ENCODE data around the gene SOD2.
"Not testable (repeated sequence)": the region's sequence is repeated elsewhere in the genome, so short reads cannot be mapped to it uniquely, and the experiment has no call there.

The SOD2 gene

DNA sequence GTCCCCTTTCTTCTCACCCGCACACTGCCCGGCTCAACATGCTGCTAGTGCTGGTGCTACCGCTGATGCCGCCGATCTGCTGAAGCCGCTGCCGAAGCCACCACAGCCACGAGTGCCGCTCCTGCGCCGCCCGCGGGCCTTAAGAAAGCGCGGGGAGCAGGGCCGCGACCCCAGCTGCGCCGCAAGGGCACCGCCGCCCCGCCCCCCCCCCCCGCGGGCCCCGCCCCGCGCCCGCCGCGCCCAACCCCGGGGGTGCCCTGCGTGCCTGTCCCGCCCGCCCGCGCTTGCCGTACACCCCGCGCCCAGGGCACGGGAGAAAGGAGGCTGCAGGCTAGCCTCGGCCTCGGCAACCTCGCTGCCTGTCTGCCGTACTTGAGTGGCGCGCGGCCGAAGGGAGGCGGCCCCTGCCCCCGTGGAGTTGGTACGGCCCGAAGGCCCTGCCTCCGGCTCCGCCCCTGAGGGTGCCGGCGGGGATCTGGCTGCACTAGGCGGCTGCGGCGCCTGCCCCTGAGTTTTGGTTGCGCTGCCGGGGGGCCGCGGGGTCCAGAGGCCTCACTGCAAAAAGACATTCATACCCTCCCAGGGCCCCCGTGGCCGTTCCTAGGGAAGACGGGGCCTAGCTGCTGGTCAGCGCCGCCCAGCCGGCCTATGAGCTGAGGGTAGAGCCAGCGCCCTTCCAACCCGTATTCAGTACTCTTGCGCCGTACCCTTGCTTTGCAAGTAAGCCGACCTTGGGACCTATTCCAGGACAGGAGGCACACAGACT is at the start of gene SOD2:
Gene SOD2 (minus strand): TSS at position 114 of the 766 bp plus-strand sequence. CDS start 74 bp downstream, at position 40.
- DNase-seq = peak; percentile 88

DNA sequence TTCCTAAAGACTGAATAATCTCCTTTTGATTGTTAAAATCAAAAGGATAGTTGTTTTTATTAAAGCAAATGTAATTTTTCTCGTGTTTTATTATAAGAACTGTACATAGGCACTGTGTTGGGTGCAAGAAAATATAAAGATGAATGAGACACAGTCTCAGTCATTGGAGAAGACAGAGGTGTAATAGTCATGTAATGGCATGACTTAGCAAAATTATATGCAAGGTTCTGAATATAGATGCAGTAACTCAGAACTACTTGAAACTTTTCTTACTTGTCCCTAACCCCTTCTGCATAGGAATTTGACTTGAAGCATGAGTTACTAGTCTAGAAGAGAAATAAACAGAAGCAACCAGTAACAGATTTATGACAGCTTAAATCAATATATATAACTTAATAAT is 49.1 kb upstream of the SOD2 start:
- no peak for DNase-seq

DNA sequence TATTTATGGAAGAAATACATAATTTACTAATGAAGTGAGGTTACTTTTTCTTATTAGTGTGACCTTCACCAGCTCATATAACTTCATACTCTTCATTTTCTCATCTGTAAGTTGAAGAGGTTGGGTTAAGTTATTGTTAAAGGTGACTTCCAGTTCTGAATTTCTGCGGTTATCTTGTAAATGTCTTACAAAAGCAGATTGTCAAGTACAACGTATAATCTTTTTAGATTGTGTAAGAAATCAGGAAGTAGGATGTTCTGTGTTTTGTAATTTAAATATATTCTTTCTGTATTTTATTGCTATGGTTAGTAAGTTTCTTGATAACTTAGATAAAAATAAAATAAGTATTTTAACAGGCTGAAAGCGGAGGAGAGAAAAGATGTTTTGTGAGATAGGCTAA is 46.3 kb upstream of the SOD2 start:
- DNase-seq = no peak

DNA sequence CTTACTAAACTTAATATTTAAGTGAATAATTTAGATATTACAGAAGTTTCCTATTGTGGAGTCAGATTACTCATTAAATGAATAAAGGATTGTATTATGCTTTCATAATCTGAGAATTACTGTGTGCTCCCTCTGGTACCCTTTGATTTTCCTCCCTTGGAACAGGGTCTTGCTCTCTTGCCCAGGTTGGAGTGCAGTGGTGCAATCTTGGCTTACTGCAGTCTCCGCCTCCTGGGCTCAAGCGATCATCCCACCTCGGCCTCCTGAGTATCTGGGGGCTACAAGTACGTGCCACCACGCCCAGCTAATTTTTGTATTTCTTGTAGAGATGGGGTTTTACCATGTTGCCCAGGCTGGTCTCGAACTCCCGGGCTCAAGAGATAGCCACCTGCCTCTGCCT is 43.9 kb upstream of the SOD2 start:
- DNase-seq = no peak

DNA sequence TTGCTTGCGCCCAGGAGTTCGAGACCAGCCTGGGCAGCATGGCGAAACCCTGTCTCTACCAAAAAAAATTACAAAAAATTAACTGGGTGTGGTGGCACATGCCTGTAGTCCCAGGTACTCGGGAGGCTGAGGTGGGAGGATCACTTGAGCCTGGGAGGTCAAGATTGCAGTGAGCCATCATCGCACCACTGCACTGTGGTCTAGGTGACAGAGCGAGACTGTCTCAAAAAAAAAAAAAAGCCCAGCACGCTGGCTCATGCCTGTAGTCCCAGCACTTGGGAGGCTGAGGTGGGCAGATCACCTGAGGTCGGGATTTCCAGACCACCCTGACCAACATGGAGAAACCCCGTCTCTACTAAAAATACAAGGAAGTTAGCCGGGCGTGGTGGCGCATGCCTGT is 40.4 kb upstream of the SOD2 start:
- not testable (repeated sequence) for DNase-seq

DNA sequence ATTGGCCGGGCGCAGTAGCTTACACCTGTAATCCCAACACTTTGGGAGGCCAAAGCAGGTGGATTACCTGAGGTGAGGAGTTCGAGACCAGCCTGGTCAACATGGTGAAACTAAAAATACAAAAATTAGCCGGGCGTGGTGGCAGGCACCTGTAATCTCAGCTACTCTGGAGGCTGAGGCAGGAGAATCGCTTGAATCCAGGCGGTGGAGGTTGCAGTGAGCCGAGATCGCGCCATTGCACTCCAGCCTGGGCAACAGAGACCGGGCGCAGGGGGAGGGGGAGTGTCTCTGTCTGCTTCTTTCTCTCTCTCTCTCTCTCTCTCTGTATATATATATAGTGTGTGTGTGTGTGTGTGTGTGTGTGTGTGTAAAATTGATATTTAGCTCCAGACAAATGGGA is 39.5 kb upstream of the SOD2 start:
- not testable (repeated sequence) for DNase-seq

DNA sequence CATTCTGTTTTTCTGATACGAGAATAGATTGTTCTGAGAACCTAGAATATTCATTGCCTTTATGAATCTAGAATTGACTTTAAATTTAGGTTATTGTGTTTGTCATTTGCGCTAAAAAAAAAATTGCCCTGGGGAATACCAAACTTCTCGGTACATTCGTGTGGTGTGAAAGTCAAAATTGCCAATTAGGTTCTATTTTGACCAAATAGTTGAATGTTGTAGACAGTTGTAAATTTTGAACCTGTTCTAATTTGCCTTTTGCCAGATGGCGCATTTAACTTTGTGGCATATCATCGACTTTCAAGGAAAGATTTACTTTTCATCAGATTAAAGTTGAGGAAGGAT is 37.3 kb upstream of the SOD2 start:
- no peak for DNase-seq

DNA sequence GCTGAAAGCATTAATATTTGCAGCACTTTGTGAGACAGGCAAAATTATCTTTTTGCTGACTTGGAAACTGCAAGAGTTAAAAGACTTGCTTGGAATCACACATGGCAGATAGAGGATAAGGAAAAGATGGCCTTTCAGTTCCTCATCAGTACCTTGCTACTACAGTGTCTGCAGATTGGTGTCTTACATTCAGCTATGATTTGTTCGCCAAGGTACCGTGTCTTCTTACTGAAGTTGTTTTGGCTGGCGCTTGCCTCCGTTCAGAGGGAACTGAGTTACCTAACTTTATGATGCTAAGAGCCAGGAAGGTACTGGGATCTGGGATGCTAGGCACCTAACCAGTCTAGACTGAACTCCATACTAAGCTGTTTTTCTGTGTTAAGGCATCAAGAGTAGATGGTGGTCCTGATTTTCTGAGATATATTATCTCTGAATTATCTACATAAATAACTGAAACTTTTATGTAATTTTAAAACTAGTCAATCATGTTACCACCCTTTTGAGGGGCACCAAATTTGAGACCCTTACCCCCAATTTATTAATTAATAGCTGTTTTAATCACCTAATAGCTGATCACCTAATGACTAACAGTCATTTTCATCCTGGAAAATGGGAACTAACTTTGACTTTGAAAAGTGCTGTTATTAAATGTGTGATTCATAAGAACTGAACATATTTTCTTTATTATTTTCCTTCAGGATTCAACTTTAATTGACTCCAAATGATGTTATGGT is 36.7 kb upstream of the SOD2 start:
- DNase-seq = peak; percentile 19

DNA sequence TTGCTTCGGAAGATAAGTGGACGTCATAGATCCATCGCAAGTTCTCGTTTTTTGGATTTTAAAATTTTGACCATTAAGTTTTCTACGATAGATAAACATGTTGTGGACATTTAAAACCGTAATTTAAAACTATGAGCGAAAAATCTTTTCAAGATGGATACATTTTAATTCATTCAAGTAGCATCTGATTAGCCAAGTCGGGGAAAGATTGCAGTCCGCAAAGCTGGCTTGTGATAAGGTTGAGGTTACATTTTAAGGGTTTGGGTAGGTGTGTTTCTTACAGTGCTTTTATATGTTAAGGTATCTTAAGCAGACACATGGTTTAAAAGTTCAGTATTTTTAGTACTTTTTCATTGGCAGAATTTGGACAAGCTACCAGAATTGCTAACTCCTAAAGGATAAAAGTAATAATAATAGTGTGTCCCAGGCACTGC is 35.5 kb upstream of the SOD2 start:
- peak; percentile 34 for DNase-seq

DNA sequence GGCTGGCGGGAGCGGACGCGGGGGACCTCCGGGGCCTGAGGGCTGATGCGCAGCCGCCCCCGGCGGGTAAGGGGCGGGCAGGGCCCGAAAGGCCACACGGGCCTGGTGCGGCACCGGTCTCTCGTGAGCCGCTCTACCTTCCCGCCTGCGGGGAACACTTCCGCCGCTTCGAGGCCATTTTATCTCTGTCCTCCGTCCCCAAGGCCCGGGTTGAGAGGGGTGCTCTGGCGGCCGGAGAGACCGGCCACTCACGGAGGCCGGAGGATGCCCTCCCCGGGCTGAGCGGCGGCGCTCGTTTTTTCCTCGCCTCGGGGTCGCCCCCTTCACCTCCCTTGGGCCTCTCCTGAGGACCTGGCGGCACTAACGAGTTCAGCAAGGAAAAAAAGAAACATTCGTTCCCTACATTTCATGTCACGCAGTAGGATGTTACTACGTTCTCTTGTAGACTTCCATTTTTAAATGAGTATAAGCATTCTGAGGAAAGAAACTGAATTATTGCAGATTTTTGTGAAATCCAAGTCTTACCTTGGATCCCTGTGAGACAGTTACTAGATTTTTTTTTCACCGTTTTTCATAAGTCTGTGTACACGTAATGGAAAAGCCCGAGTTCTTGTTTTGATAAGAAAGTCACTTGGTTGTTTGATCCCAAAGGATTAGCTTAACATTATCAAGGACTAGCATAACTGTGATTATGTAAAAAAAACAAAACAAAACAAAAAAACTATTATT is 34.8 kb upstream of the SOD2 start:
- no peak for DNase-seq

DNA sequence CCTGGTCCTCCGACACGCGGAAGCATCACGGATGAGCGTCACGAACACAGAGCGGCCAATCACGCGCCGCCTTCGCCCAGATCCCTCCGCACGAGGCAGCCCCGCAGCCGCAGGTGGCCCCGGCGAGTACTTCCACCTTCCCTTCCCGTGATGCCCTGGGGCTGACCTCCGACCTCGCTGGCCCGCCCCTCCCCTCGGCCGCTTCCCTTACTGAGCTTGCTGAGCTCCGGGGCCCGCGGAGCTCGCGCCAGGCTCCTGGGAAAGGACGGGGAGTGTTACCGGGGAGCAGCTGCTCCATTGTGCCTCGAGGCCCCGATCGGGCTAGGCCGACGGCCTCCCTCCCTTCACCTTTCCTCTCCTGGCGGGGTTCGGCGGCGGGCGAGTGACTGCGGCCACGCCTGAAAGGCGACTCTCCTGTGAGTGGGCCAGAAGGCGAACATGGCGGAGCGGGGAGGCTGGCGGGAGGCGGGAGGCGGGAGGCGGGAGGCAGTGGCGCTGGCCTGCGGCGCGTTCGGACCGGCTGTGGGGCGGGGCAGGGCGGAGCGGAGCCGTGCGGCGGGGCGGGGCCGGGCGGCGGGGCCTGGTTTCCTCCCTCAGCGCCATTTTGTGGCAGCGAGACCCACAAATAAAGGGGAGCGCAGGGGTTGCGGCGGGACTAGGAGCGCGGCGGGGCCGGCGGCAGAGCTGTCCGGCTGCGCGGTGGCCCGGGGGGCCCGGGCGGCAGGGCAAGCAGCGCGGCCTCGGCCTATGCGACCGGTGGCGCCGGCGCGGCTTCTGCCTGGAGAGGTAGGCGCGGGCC is 34.1 kb upstream of the SOD2 start, which contains the start of gene WTAP:
Gene WTAP (plus strand): TSS at position 589 of the 799 bp plus-strand sequence. CDS start 8,760 bp downstream, outside the sequence.
- DNase-seq = peak; percentile 98

DNA sequence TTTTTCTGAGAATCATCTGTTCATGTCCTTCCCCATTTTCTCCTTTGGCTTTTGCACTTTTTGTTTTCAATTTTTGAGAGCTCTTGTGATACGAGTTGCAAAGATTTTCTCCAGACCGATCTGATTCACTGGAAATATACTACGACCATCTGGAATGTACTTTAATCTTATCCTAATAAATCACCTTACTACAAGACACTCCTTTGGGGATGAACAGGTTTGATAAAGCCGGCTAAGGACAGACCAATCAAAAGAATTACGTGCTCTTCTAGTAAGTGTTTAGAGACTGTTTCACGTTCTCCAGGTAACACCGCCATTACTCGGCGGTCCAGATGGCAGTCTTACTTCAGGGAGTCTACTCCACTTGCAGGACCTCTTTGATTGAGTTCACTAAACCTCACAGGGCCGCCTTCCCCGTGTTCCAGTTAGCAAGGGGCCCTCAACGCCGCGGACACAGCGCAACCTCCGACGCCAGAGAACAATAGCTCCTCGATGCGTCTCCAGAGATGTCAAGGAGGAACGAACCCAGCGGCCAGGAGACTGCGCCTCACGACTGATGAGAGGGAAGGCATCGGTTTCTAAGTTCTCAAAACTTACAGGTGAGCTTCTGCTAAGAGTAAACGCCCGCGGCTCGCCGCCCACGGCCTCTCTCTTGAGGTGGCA is 33.3 kb upstream of the SOD2 start:
- no peak for DNase-seq

DNA sequence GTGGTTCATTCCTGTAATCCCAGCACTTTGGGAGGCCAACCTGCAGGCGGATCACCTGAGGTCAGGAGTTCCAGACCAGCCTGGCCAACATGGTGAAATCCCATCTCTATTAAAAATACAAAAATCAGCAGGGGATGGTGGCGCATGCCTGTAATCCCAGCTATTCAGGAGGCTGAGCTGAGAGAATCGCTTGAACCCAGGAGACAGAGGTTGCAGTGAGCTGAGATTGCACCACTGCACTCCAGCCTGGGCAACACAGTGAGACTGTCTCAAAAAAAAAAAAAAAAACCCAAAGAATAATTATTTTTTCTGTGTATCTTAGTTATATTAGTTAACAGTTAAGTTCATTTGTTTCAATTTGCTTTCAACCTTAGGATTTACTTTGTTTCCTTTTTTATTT is 32.2 kb upstream of the SOD2 start:
- DNase-seq = not testable (repeated sequence)

DNA sequence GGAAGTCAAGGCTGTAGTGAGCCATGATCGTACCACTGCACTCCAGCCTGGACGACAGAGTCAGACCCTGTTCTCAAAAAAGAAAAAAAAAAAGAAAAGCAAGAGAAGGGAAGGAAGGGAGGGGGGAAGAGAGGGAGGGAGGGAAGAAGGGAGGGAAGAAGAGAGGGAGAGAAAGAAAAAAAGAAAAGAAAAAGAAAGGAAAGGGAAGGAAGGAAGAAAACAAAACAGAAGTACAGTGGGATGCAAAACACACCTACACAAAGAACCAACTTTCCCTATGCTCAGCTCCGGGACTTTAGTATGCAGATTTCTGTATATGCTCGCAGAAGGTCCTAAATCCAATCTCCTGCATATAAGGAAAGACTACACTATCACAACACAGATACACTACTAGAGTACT is 31.7 kb upstream of the SOD2 start:
- no peak for DNase-seq

DNA sequence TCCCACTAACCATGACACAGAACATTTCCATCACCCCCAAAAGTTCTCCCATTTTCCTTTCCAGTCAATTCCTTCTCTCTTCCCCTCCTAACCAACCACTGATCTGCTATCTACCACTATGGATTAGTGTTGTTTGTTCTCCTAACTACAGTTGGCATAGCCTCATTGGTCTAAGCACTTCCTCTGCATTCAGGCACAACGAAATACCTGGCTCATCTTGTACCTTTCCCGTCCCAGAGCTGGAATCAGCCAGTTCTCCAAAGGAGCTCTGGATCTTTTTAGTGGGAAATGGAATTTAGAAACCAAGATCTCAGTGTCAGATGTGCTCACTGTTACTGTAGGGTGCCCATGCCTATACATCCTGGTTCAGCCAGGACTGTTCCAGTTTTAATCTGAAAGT is 30.2 kb upstream of the SOD2 start:
- no peak for DNase-seq

DNA sequence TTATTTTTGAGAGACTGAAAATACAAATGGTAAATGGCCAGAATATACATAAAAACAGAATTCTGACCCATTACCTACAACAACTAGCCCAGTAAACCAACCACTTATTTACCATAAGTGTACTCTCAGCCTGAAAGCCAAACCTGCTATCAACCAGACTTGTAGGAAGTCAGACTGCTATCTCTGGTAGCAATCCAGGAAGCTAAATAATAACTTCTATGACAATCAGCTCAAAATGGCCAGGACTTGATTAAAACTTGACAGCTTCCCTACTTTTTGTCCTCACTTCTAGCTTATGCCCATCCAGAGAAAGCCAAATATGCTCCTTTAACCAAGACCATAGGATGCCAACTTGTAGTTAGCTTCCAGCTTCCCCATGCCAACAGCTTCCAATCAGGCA is 29.6 kb upstream of the SOD2 start:
- DNase-seq = no peak

DNA sequence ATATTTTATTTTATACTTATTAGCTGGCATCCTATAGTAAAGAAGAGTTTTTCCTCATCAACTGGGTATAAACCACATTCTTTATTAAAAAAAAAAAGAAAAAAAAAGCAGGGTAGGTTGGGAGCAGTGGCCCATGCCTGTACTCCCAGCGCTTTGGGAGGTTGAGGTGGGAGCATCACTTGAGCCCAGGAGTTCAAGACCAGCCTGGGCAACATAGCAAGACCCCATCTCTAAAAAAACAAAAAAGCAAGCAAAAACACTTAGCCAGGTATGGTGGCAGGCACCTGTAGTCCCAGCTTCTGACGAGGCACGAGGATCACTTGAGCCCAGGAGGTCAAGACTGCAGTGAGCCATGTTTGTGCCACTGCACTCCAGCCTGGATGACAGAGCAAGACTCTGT is 28.9 kb upstream of the SOD2 start:
- DNase-seq = not testable (repeated sequence)

DNA sequence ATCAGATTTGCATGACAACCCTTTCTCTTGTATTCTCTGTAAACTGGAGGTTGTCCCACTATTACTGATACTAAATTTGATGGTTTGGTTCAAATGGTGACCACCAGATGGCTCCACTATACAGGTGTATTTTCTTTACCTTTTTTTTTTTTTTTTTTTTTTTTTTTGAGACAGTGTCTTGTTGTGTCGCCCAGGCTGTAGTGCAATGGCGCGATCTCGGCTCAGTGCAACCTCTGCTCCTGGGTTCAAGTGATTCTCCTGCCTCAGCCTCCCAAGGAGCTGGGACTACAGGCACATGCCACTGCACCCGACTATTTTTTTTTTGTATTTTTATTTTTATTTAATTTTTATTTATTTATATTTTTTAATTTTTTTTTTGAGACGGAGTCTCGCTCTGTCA is 27.7 kb upstream of the SOD2 start:
- peak; percentile 79 for DNase-seq

DNA sequence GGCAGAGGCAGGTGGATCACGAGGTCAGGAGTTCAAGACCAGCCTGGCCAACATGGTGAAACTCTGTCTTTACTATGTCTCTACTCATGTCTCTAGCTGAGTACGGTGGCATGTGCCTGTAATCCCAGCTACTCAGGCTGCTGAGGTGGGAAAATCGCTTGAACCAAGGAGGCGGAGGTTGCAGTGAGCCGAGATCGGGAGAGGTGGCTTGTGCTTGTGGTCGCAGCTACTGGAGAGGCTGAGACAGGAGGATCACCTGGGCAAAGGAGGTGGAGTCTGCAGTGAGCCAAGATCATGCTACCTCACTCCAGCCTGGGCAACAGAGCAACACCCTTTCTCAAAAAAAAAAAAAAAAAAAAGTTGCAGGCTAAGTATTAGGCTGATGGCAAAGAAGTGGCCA is 26.2 kb upstream of the SOD2 start:
- no peak for DNase-seq

DNA sequence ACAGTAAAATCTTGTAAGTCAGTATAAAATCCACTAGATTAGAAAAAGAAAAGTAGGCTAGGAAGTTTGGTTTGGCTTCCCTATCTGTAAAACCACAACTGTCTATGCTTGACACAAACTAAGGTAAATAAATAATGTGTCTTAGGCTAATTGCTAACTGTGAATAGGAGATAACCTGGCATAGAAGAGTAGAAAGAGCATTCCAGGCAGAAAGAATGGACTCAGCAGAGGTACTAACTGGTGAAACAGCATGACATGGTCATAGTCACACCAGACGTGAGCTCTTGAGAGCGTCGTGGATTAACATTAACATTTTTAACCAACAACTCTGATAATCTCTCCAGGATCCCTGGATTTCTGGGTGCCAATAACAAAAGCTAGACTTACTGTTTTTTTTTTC is 25.6 kb upstream of the SOD2 start:
- no peak for DNase-seq

DNA sequence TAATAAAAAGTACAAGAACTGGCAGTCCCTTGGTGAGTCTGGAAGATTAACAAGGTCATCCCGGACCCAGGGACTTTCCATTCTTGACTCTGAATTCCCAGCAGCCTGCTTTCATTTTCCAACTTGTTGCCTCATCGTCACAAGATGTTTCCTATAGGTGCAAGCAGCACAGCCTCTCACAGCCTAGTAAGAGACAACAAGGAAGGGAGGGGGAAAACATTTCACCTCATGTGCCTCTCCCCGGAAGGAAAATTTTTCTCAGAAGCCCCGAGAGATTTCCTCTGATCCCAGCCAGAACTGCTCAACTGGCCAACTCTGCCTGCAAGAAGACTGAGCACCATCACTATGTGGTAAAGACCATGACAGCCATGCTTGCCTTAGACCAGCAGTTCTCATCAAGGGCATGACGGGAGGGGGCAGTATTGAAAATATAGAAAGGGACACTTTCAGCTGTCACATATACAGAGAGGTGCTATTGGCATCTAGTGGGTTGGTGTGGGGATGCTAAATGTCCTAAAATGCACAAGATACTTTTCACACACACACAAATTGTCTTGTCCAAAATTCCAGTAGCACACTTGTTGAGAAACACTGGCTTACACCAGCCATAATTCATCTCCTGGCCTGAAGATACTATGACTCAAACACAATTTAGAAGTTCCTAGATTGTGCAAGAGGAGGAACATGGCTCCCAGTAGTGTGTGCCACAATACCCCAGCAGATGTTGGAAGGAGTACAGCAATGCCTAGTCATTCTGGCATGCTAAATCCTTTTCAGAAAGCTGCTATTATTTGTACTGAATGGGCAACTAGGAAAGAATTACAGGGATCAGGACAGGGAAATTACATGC is 23.4 kb upstream of the SOD2 start:
- no peak for DNase-seq

Measured in CD4-positive, alpha-beta T cell treated with Interleukin-10 for 1 hour (primary cell).